H9 (cell line): Measurements from ENCODE around the gene PACSIN3. TPM values are rescaled to one million over a fixed set of nuclear protein-coding genes. Genes with fewer than 3 reads are reported as not detected.
A peak's percentile ranks its signal among the peaks of the same experiment; 100 is the strongest.

Experiments used
- DNase-seq: peaks from one replicate; pipeline ENCODE4 v3.0.0-alpha.2; 2017
- H2AFZ ChIP-seq: one replicate; pipeline ENCODE4 v1.6.1; 2013; ENCODE audit warnings: mild to moderate bottlenecking, low read length, control low read depth, moderate library complexity
- H2AK5ac ChIP-seq: 2 replicates; pipeline ENCODE4 v1.6.1; 2013; ENCODE audit warnings: low read length, control low read depth, mixed read lengths; ENCODE audit not compliant: insufficient read length
- H2BK120ac ChIP-seq: one replicate; pipeline ENCODE4 v1.6.1; 2013; ENCODE audit warnings: low read depth, mild to moderate bottlenecking, low read length, control low read depth, inconsistent platforms; ENCODE audit not compliant: poor library complexity, severe bottlenecking
- H2BK12ac ChIP-seq: 2 replicates; pipeline ENCODE4 v1.6.1; 2013; ENCODE audit warnings: low read length, control low read depth, mixed read lengths, low read depth; ENCODE audit not compliant: insufficient read length
- H2BK15ac ChIP-seq: 2 replicates; pipeline ENCODE4 v1.6.1; 2013; ENCODE audit warnings: low read depth, low read length, control low read depth
- H2BK20ac ChIP-seq: one replicate; pipeline ENCODE4 v1.6.1; 2013; ENCODE audit warnings: low read depth, mild to moderate bottlenecking, low read length, control low read depth, inconsistent platforms; ENCODE audit not compliant: poor library complexity, severe bottlenecking
- H2BK5ac ChIP-seq: 2 replicates; pipeline ENCODE4 v1.6.1; 2013; ENCODE audit warnings: low read length, control low read depth, mixed read lengths; ENCODE audit not compliant: insufficient read length
- H3K14ac ChIP-seq: 2 replicates; pipeline ENCODE4 v1.6.1; 2013; ENCODE audit warnings: low read length, control low read depth; ENCODE audit not compliant: insufficient read depth
- H3K18ac ChIP-seq: 2 replicates; pipeline ENCODE4 v1.6.1; 2013; ENCODE audit warnings: low read depth, mild to moderate bottlenecking, mixed read lengths, low read length, control low read depth; ENCODE audit not compliant: insufficient read length
- H3K23ac ChIP-seq: 2 replicates; pipeline ENCODE4 v1.6.1; 2013; ENCODE audit warnings: low read length, control low read depth, mixed read lengths, low read depth; ENCODE audit not compliant: insufficient read length
- H3K23me2 ChIP-seq: 2 replicates; pipeline ENCODE4 v1.6.1; 2013; ENCODE audit warnings: low read depth, mild to moderate bottlenecking, mixed read lengths, low read length, control low read depth; ENCODE audit not compliant: insufficient read length, poor library complexity, severe bottlenecking
- H3K27ac ChIP-seq: 2 replicates; pipeline ENCODE4 v1.5.1; 2013; ENCODE audit warnings: low read length, control low read depth, mixed read lengths, low read depth; ENCODE audit not compliant: insufficient read length
- H3K27me3 ChIP-seq: 2 replicates; pipeline ENCODE4 v1.6.1; 2013; ENCODE audit warnings: low read length, control low read depth, inconsistent platforms; ENCODE audit not compliant: insufficient read depth
- H3K4ac ChIP-seq: 2 replicates; pipeline ENCODE4 v1.6.1; 2013; ENCODE audit warnings: low read depth, mild to moderate bottlenecking, control low read depth, inconsistent platforms, low read length, moderate library complexity
- H3K4me1 ChIP-seq: 2 replicates; pipeline ENCODE4 v1.6.1; 2013; ENCODE audit warnings: low read length, control low read depth, inconsistent platforms; ENCODE audit not compliant: insufficient read depth
- H3K4me2 ChIP-seq: 2 replicates; pipeline ENCODE4 v1.6.1; 2013; ENCODE audit warnings: low read length, control low read depth, mixed read lengths; ENCODE audit not compliant: insufficient read length, insufficient read depth
- H3K56ac ChIP-seq: 2 replicates; pipeline ENCODE4 v1.6.1; 2013; ENCODE audit warnings: low read depth, mild to moderate bottlenecking, mixed read lengths, low read length, control low read depth; ENCODE audit not compliant: insufficient read length
- H3K79me1 ChIP-seq: 2 replicates; pipeline ENCODE4 v1.6.1; 2013; ENCODE audit warnings: low read depth, mild to moderate bottlenecking, moderate library complexity, low read length, control low read depth, inconsistent platforms; ENCODE audit not compliant: insufficient read depth, poor library complexity, severe bottlenecking
- H3K79me2 ChIP-seq: 2 replicates; pipeline ENCODE4 v1.6.1; 2013; ENCODE audit warnings: low read length, control low read depth, inconsistent platforms; ENCODE audit not compliant: insufficient read depth
- H3K9ac ChIP-seq: 2 replicates; pipeline ENCODE4 v1.6.1; 2013; ENCODE audit warnings: low read length, control low read depth, mixed read lengths; ENCODE audit not compliant: insufficient read length; ENCODE audit errors: extremely low read depth
- H3K9me3 ChIP-seq: one replicate; pipeline ENCODE4 v1.6.1; 2013; ENCODE audit warnings: low read depth, low read length, inconsistent platforms; ENCODE audit not compliant: control insufficient read depth
- H3T11ph ChIP-seq: one replicate; pipeline ENCODE4 v1.6.1; 2013; ENCODE audit warnings: mild to moderate bottlenecking, low read length, control low read depth, inconsistent platforms
- H4K20me1 ChIP-seq: one replicate; pipeline ENCODE4 v1.6.1; 2013; ENCODE audit not compliant: control insufficient read depth, insufficient read length, insufficient read depth
- H4K5ac ChIP-seq: 2 replicates; pipeline ENCODE4 v1.6.1; 2013; ENCODE audit warnings: low read depth, mild to moderate bottlenecking, mixed read lengths, low read length, control low read depth; ENCODE audit not compliant: insufficient read length
- H4K8ac ChIP-seq: replicated peaks from 2 replicates; pipeline ENCODE4 v1.6.1; 2013; ENCODE audit warnings: low read length, control low read depth, mixed read lengths, low read depth; ENCODE audit not compliant: insufficient read length
- H4K91ac ChIP-seq: 2 replicates; pipeline ENCODE4 v1.6.1; 2013; ENCODE audit warnings: low read depth, mild to moderate bottlenecking, moderate library complexity, mixed read lengths, low read length, control low read depth; ENCODE audit not compliant: insufficient read length
- H3K27ac Mint-ChIP-seq, 3 experiments: 2 replicates in 2 of 3; 3 replicates in 1 of 3; pipeline ENCODE4 v1.8.0; 2020 to 2021; ENCODE audit warnings: mixed read lengths in 3 of 3, mild to moderate bottlenecking in 1 of 3, moderate library complexity in 1 of 3
- H3K27me3 Mint-ChIP-seq: 2 replicates; pipeline ENCODE4 v1.8.0; 2021; ENCODE audit warnings: low read depth, mild to moderate bottlenecking, moderate library complexity, mixed read lengths
- H3K36me3 Mint-ChIP-seq, 3 experiments: 2 replicates in 2 of 3; 3 replicates in 1 of 3; pipeline ENCODE4 v1.8.0; 2020 to 2021; ENCODE audit warnings: low read depth in 3 of 3, mixed read lengths in 3 of 3; ENCODE audit not compliant: insufficient read depth in 1 of 3
- H3K4me1 Mint-ChIP-seq, 2 experiments: 2 replicates each; pipeline ENCODE4 v1.8.0; 2020; ENCODE audit warnings: mixed read lengths in 2 of 2
- H3K4me3 Mint-ChIP-seq, 2 experiments: 2 replicates in 1 of 2; 3 replicates in 1 of 2; pipeline ENCODE4 v1.8.0; 2020 to 2021; ENCODE audit warnings: mild to moderate bottlenecking in 2 of 2, mixed read lengths in 2 of 2, moderate library complexity in 1 of 2
- H3K9me3 Mint-ChIP-seq, 2 experiments: 2 replicates in 1 of 2; 3 replicates in 1 of 2; pipeline ENCODE4 v1.8.0; 2020; ENCODE audit warnings: mild to moderate bottlenecking in 2 of 2, mixed read lengths in 2 of 2, moderate library complexity in 1 of 2
- CTCF ChIP-seq: fragments of 200-600 bp; sonication (generic); conservative IDR thresholded peaks from 3 replicates; pipeline ENCODE4 v1.8.0; 2021; ENCODE audit warnings: antibody characterized with exemption, mild to moderate bottlenecking
- WGBS: extraction: QIAGEN DNeasy Blood & Tissue Kit; methylation state at CpG from one replicate; pipeline ENCODE4 v1.1.7; 2013; ENCODE audit warnings: missing lambda C conversion rate, low lambda C conversion rate, mixed read lengths; ENCODE audit not compliant: insufficient read length; ENCODE audit errors: extremely low coverage; 5-methylcytosine and 5-hydroxymethylcytosine counted together
- total RNA-seq: library from RNA; stranded (reverse); gene quantifications from 2 replicates; pipeline ENCODE4 v1.2.1, GENCODE V29; 2021

Gene PACSIN3
- total RNA-seq, 1 experiment from 2014 or later: 63.0 TPM

GRCh38 chr11:47220401-47220821 is 34.2 kb upstream of the PACSIN3 start:
- Histone ChIP-seq H4K5ac (no peak overlapping the region), H2AK5ac (no peak overlapping the region), H2BK15ac (no peak overlapping the region), H3K79me1 (no peaks in the 10 kb centered on the region), H2AFZ (no peak overlapping the region), H2BK120ac (no peak overlapping the region), H3K14ac (no peak overlapping the region), H3K23me2 (peaks cover 12% of the 10 kb centered on the region), H2BK20ac (no peak overlapping the region), H3K4ac (no peak overlapping the region), H3K27ac (no peak overlapping the region), H3K18ac (no peak overlapping the region), H3K4me1 (no peaks in the 10 kb centered on the region; the same call in 1 of the 2 replicates), H4K8ac (no peak overlapping the region), H3T11ph (no peak overlapping the region), H3K9me3 (no peaks in the 10 kb centered on the region), H2BK5ac (no peak overlapping the region), H3K4me2 (no peak overlapping the region), H3K9ac (no peak overlapping the region), H4K91ac (no peak overlapping the region), H3K79me2 (peaks cover 2% of the 10 kb centered on the region; the same call in 1 of the 2 replicates), H2BK12ac (no peak overlapping the region), H3K23ac (no peak overlapping the region), H3K56ac (no peak overlapping the region), H4K20me1 (no peaks in the 10 kb centered on the region), H3K27me3 (no peaks in the 10 kb centered on the region)
- no peak for DNase-seq
- H3K27ac Mint-ChIP-seq: peak overlapping the region in 2 of 3 experiments; percentile 32 to 71; a peak in 3 of 7 replicates
- no peak overlapping the region for H3K4me3 Mint-ChIP-seq
- WGBS: no CpG with 5 or more reads among the region's 1 CpG
- H3K9me3 Mint-ChIP-seq: no peaks in the 10 kb centered on the region
- H3K36me3 Mint-ChIP-seq: peaks cover 0 to 58% (median 51%) of the 10 kb centered on the region in 3 experiments; a peak in 5 of 7 replicates
- TF ChIP-seq CTCF: no peak
- peaks cover 24% of the 10 kb centered on the region in 2 experiments for H3K4me1 Mint-ChIP-seq
- no peaks in the 10 kb centered on the region for H3K27me3 Mint-ChIP-seq
